GM06990 (cell line): Measurements from ENCODE around the gene CLSTN2.

Experiments
- DNase-seq: peaks from one replicate; pipeline ENCODE4 v3.0.0-alpha.2; 2011; ENCODE audit not compliant: insufficient read length; ENCODE audit errors: extremely low read depth
- H3K27me3 ChIP-seq: replicated peaks from 2 replicates; pipeline ENCODE4 v1.6.0; 2011; ENCODE audit warnings: low read length; ENCODE audit not compliant: control insufficient read depth, insufficient read depth
- H3K36me3 ChIP-seq: 2 replicates; pipeline ENCODE4 v1.5.1; 2011; ENCODE audit warnings: low read length; ENCODE audit not compliant: control insufficient read depth, insufficient read depth
- H3K4me3 ChIP-seq: replicated peaks from 2 replicates; pipeline ENCODE4 v1.5.1; 2011; ENCODE audit warnings: low read depth, mild to moderate bottlenecking, control low read depth, low read length
- CTCF ChIP-seq: IDR thresholded peaks from 2 replicates; pipeline ENCODE4 v1.5.1; 2011; ENCODE audit warnings: low read length, control low read depth, mild to moderate bottlenecking, inconsistent platforms; ENCODE audit not compliant: insufficient read depth, poor library complexity, severe bottlenecking

Gene CLSTN2

GRCh38 chr3:140160553-140160952 is 225.6 kb downstream of the CLSTN2 start:
- no peak overlapping the region for H3K4me3 ChIP-seq
- no peak for TF ChIP-seq CTCF
- H3K27me3 ChIP-seq, result no peaks in the 10 kb centered on the region
- no peaks in the 10 kb centered on the region for H3K36me3 ChIP-seq
- no peak for DNase-seq

- no peaks in the 10 kb centered on the region for H3K36me3 ChIP-seq
- no peaks in the 10 kb centered on the region for H3K27me3 ChIP-seq
- TF ChIP-seq CTCF, result no peak
- no peak overlapping the region for H3K4me3 ChIP-seq
- no peak for DNase-seq
Measured at GRCh38 chr3:140162551-140162950, 227.6 kb downstream of the CLSTN2 start.

- no peak for TF ChIP-seq CTCF
- Histone ChIP-seq H3K36me3 (no peaks in the 10 kb centered on the region), H3K27me3 (no peaks in the 10 kb centered on the region), H3K4me3 (no peak overlapping the region)
- DNase-seq, result no peak
Measured at GRCh38 chr3:140163159-140163763, 228.3 kb downstream of the CLSTN2 start.

GRCh38 chr3:140164156-140164555 is 229.2 kb downstream of the CLSTN2 start:
- DNase-seq, result no peak
- H3K27me3 ChIP-seq, result no peaks in the 10 kb centered on the region
- H3K36me3 ChIP-seq, result no peaks in the 10 kb centered on the region
- no peak for TF ChIP-seq CTCF
- H3K4me3 ChIP-seq, result no peak overlapping the region

GRCh38 chr3:140164922-140165590 is 230.1 kb downstream of the CLSTN2 start:
- TF ChIP-seq CTCF, result no peak
- DNase-seq, result no peak

More at GRCh38 chr3:140164922-140165590, 230.1 kb downstream of the CLSTN2 start:
- Histone ChIP-seq H3K4me3 (no peak overlapping the region), H3K27me3 (no peaks in the 10 kb centered on the region), H3K36me3 (no peaks in the 10 kb centered on the region)
